GM23338 (cell line): ENCODE data around the gene C2. TPM values are rescaled to one million over a fixed set of nuclear protein-coding genes. Genes with fewer than 3 reads are reported as not detected.

Source experiments
- ATAC-seq: fragments of 200-7000 bp; cut with Tn5 transposase; 3 replicates; pipeline ENCODE4 v1.9.1; 2020
- DNase-seq: peaks from one replicate; pipeline ENCODE4 v3.0.0-alpha.2; 2015; ENCODE audit warnings: low spot score
- H2AFZ ChIP-seq: fragments of 200-600 bp; sonication (generic); 2 replicates; pipeline ENCODE4 v1.8.0; 2016; ENCODE audit warnings: antibody characterized with exemption, mild to moderate bottlenecking, moderate library complexity
- H3F3A ChIP-seq: fragments of 200-600 bp; sonication (generic); replicated peaks from 2 replicates; pipeline ENCODE4 v1.8.0; 2017; ENCODE audit warnings: antibody characterized with exemption, mixed run types, low read depth
- H3K27ac ChIP-seq: fragments of 200-600 bp; sonication (generic); 2 replicates; pipeline ENCODE4 v1.6.1; 2016; ENCODE audit warnings: low read depth
- H3K27me3 ChIP-seq: fragments of 200-600 bp; sonication (generic); 2 replicates; pipeline ENCODE4 v1.8.0; 2016; ENCODE audit warnings: mild to moderate bottlenecking, mixed run types, moderate library complexity; ENCODE audit not compliant: insufficient read depth
- H3K36me3 ChIP-seq: fragments of 200-600 bp; sonication (generic); 2 replicates; pipeline ENCODE4 v1.8.0; 2016; ENCODE audit warnings: mild to moderate bottlenecking; ENCODE audit not compliant: insufficient read depth
- H3K4me1 ChIP-seq: fragments of 200-600 bp; sonication (generic); 2 replicates; pipeline ENCODE4 v1.8.0; 2016; ENCODE audit warnings: mild to moderate bottlenecking, moderate library complexity; ENCODE audit not compliant: insufficient read depth
- H3K4me2 ChIP-seq: fragments of 200-600 bp; sonication (generic); 2 replicates; pipeline ENCODE4 v1.7.1; 2017; ENCODE audit warnings: mixed run types
- H3K4me3 ChIP-seq: fragments of 200-600 bp; sonication (generic); 2 replicates; pipeline ENCODE4 v1.6.1; 2016; ENCODE audit warnings: mixed run types
- H3K79me2 ChIP-seq: fragments of 200-600 bp; sonication (generic); replicated peaks from 2 replicates; pipeline ENCODE4 v1.8.0; 2017; ENCODE audit warnings: mild to moderate bottlenecking; ENCODE audit not compliant: insufficient read depth
- H3K9me2 ChIP-seq: fragments of 200-600 bp; sonication (generic); 2 replicates; pipeline ENCODE4 v1.8.0; 2017; ENCODE audit not compliant: insufficient read depth
- H4K20me1 ChIP-seq: fragments of 200-600 bp; sonication (generic); replicated peaks from 2 replicates; pipeline ENCODE4 v1.8.0; 2017; ENCODE audit warnings: mild to moderate bottlenecking; ENCODE audit not compliant: insufficient read depth
- H3K27ac Mint-ChIP-seq: 2 replicates; pipeline ENCODE4 v1.8.0; 2020; ENCODE audit warnings: inconsistent platforms, mild to moderate bottlenecking, moderate library complexity, mixed read lengths
- H3K27me3 Mint-ChIP-seq: 3 replicates; pipeline ENCODE4 v1.8.0; 2022; ENCODE audit warnings: low read depth, mild to moderate bottlenecking, moderate library complexity, mixed read lengths, inconsistent platforms; ENCODE audit not compliant: insufficient read depth, poor library complexity
- H3K36me3 Mint-ChIP-seq: 3 replicates; pipeline ENCODE4 v1.8.0; 2021; ENCODE audit warnings: low read depth, mild to moderate bottlenecking, inconsistent platforms, moderate library complexity, mixed read lengths
- H3K4me1 Mint-ChIP-seq: 3 replicates; pipeline ENCODE4 v1.8.0; 2020; ENCODE audit warnings: mild to moderate bottlenecking, inconsistent platforms, mixed read lengths
- H3K4me3 Mint-ChIP-seq: 3 replicates; pipeline ENCODE4 v1.8.0; 2021; ENCODE audit warnings: moderate library complexity, mild to moderate bottlenecking, inconsistent platforms, mixed read lengths
- H3K9me3 Mint-ChIP-seq: 3 replicates; pipeline ENCODE4 v1.8.0; 2020; ENCODE audit warnings: moderate library complexity, mild to moderate bottlenecking, inconsistent platforms, mixed read lengths
- CREB1 ChIP-seq: fragments of 250-450 bp; sonication (Bioruptor Pico); IDR thresholded peaks from 2 replicates; pipeline ENCODE4 v1.5.0; 2020; ENCODE audit warnings: low read depth, mild to moderate bottlenecking, moderate library complexity
- EZH2 ChIP-seq: fragments of 200-600 bp; sonication (generic); IDR thresholded peaks from one replicate; pipeline ENCODE4 v1.8.0; 2017; ENCODE audit warnings: antibody characterized with exemption, mild to moderate bottlenecking, low read depth; ENCODE audit not compliant: unreplicated experiment
- EZH2phosphoT487 ChIP-seq: fragments of 200-600 bp; sonication (generic); IDR thresholded peaks from one replicate; pipeline ENCODE4 v1.8.1; 2018; ENCODE audit warnings: antibody characterized with exemption; ENCODE audit not compliant: unreplicated experiment
- JUNB ChIP-seq: IDR thresholded peaks from one replicate; pipeline ENCODE4 v1.6.1; 2016; ENCODE audit warnings: antibody characterized with exemption; ENCODE audit not compliant: unreplicated experiment
- NANOG ChIP-seq: IDR thresholded peaks from 2 replicates; pipeline ENCODE4 v1.6.1; 2016; ENCODE audit warnings: antibody characterized with exemption, borderline replicate concordance
- POLR2AphosphoS5 ChIP-seq: IDR thresholded peaks from 2 replicates; pipeline ENCODE4 v1.6.1; 2016; ENCODE audit warnings: antibody characterized with exemption, low read depth
- STAT1 ChIP-seq: IDR thresholded peaks from one replicate; pipeline ENCODE4 v1.6.1; 2016; ENCODE audit warnings: antibody characterized with exemption; ENCODE audit not compliant: unreplicated experiment
- ZNF114 ChIP-seq: fragments of 250-450 bp; sonication (Bioruptor Pico); IDR thresholded peaks from 2 replicates; pipeline ENCODE4 v1.5.0; 2020; ENCODE audit warnings: mild to moderate bottlenecking, moderate library complexity
- ZNF331 ChIP-seq: fragments of 250-450 bp; sonication (Bioruptor Pico); IDR thresholded peaks from 2 replicates; pipeline ENCODE4 v1.5.0; 2020; ENCODE audit warnings: low read depth, mild to moderate bottlenecking, moderate library complexity
- polyA plus RNA-seq: library from polyadenylated mRNA; unstranded; fragments of >200 nt; fragmentation: Nextera tagmentation; extraction: Ambion mirVana; gene quantifications from 2 replicates; pipeline ENCODE4 v1.2.1, GENCODE V29; 2016
- total RNA-seq: library from RNA; depleted of rRNA; stranded (reverse); fragments of >200 nt; shearing (Covaris generic); gene quantifications from 2 replicates; pipeline ENCODE4 v1.2.3, GENCODE V29; 2014
- TF ChIP-seq, protein P1 (sequence below): fragments of 250-450 bp; sonication (Bioruptor Pico); IDR thresholded peaks from 2 replicates; pipeline ENCODE4 v1.5.0; 2020; ENCODE audit warnings: mild to moderate bottlenecking, moderate library complexity
- TF ChIP-seq, protein P2 (sequence below): IDR thresholded peaks from 2 replicates; pipeline ENCODE4 v1.6.1; 2016; ENCODE audit warnings: antibody characterized with exemption
- TF ChIP-seq, protein P3 (sequence below): IDR thresholded peaks from one replicate; pipeline ENCODE4 v1.6.1; 2018; ENCODE audit warnings: antibody characterized with exemption; ENCODE audit not compliant: unreplicated experiment
- TF ChIP-seq, protein P4 (sequence below), 2 experiments: fragments of 200-600 bp in 1 of 2; sonication (generic) in 1 of 2; conservative IDR thresholded peaks; 2 replicates each; pipeline versions ENCODE4 v1.5.1 to v1.6.1; 2016 to 2017; ENCODE audit warnings: antibody characterized with exemption in 2 of 2, low read depth in 2 of 2, mild to moderate bottlenecking in 2 of 2, moderate library complexity in 1 of 2

C2 gene
- total and polyA plus RNA-seq, 2 experiments from 2014 or later = 0.16 to 1.7 TPM

DNA sequence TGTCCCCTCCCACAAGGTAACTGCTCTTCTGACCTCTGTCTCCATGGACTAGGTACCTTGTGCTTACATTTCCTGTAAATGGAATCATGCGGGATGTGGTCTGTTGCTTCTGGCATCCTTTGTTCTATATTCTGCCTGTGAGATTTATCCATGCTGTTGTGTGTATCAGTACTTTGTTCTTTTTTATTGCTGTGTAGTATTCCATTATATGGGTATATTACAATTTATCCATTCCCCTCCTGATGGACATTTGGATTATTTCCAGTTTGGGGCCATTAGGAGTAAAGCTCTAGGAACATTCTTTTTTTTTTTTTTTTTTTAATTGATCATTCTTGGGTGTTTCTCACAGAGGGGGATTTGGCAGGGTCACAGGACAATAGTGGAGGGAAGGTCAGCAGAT, 3.4 kb downstream of the C2 start:
- Histone ChIP-seq H3K79me2 (no peaks in the 10 kb centered on the region), H3K4me3 (no peak overlapping the region), H3K27me3 (no peaks in the 10 kb centered on the region), H4K20me1 (no peaks in the 10 kb centered on the region), H3K4me2 (no peak overlapping the region), H3F3A (no peaks in the 10 kb centered on the region), H3K27ac (no peak overlapping the region), H2AFZ (no peak overlapping the region), H3K4me1 (no peaks in the 10 kb centered on the region), H3K9me2 (peaks cover 4% of the 10 kb centered on the region; the same call in 1 of the 2 replicates), H3K36me3 (no peaks in the 10 kb centered on the region)
- DNase-seq (no peak), ATAC-seq (no peak)
- H3K36me3 Mint-ChIP-seq = no peaks in the 10 kb centered on the region
- H3K27me3 Mint-ChIP-seq = peaks cover 12% of the 10 kb centered on the region
- TF ChIP-seq ZNF114 (CRISPR knock-in tag) (no peak), JUNB (no peak), ZNF331 (no peak), EZH2phosphoT487 (no peak), STAT1 (no peak), CREB1 (CRISPR knock-in tag) (no peak), NANOG (no peak), EZH2 (no peak), POLR2AphosphoS5 (no peak)
- TF ChIP-seq, protein P1, sequence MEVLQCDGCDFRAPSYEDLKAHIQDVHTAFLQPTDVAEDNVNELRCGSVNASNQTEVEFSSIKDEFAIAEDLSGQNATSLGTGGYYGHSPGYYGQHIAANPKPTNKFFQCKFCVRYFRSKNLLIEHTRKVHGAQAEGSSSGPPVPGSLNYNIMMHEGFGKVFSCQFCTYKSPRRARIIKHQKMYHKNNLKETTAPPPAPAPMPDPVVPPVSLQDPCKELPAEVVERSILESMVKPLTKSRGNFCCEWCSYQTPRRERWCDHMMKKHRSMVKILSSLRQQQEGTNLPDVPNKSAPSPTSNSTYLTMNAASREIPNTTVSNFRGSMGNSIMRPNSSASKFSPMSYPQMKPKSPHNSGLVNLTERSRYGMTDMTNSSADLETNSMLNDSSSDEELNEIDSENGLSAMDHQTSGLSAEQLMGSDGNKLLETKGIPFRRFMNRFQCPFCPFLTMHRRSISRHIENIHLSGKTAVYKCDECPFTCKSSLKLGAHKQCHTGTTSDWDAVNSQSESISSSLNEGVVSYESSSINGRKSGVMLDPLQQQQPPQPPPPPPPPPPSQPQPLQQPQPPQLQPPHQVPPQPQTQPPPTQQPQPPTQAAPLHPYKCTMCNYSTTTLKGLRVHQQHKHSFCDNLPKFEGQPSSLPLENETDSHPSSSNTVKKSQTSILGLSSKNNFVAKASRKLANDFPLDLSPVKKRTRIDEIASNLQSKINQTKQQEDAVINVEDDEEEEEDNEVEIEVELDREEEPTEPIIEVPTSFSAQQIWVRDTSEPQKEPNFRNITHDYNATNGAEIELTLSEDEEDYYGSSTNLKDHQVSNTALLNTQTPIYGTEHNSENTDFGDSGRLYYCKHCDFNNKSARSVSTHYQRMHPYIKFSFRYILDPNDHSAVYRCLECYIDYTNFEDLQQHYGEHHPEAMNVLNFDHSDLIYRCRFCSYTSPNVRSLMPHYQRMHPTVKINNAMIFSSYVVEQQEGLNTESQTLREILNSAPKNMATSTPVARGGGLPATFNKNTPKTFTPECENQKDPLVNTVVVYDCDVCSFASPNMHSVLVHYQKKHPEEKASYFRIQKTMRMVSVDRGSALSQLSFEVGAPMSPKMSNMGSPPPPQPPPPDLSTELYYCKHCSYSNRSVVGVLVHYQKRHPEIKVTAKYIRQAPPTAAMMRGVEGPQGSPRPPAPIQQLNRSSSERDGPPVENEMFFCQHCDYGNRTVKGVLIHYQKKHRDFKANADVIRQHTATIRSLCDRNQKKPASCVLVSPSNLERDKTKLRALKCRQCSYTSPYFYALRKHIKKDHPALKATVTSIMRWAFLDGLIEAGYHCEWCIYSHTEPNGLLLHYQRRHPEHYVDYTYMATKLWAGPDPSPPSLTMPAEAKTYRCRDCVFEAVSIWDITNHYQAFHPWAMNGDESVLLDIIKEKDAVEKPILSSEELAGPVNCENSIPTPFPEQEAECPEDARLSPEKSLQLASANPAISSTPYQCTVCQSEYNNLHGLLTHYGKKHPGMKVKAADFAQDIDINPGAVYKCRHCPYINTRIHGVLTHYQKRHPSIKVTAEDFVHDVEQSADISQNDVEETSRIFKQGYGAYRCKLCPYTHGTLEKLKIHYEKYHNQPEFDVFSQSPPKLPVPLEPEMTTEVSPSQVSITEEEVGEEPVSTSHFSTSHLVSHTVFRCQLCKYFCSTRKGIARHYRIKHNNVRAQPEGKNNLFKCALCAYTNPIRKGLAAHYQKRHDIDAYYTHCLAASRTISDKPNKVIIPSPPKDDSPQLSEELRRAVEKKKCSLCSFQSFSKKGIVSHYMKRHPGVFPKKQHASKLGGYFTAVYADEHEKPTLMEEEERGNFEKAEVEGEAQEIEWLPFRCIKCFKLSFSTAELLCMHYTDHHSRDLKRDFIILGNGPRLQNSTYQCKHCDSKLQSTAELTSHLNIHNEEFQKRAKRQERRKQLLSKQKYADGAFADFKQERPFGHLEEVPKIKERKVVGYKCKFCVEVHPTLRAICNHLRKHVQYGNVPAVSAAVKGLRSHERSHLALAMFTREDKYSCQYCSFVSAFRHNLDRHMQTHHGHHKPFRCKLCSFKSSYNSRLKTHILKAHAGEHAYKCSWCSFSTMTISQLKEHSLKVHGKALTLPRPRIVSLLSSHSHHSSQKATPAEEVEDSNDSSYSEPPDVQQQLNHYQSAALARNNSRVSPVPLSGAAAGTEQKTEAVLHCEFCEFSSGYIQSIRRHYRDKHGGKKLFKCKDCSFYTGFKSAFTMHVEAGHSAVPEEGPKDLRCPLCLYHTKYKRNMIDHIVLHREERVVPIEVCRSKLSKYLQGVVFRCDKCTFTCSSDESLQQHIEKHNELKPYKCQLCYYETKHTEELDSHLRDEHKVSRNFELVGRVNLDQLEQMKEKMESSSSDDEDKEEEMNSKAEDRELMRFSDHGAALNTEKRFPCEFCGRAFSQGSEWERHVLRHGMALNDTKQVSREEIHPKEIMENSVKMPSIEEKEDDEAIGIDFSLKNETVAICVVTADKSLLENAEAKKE (CRISPR knock-in tag) = no peak
- TF ChIP-seq, protein P2, sequence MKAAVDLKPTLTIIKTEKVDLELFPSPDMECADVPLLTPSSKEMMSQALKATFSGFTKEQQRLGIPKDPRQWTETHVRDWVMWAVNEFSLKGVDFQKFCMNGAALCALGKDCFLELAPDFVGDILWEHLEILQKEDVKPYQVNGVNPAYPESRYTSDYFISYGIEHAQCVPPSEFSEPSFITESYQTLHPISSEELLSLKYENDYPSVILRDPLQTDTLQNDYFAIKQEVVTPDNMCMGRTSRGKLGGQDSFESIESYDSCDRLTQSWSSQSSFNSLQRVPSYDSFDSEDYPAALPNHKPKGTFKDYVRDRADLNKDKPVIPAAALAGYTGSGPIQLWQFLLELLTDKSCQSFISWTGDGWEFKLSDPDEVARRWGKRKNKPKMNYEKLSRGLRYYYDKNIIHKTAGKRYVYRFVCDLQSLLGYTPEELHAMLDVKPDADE = no peak
- TF ChIP-seq, protein P3, sequence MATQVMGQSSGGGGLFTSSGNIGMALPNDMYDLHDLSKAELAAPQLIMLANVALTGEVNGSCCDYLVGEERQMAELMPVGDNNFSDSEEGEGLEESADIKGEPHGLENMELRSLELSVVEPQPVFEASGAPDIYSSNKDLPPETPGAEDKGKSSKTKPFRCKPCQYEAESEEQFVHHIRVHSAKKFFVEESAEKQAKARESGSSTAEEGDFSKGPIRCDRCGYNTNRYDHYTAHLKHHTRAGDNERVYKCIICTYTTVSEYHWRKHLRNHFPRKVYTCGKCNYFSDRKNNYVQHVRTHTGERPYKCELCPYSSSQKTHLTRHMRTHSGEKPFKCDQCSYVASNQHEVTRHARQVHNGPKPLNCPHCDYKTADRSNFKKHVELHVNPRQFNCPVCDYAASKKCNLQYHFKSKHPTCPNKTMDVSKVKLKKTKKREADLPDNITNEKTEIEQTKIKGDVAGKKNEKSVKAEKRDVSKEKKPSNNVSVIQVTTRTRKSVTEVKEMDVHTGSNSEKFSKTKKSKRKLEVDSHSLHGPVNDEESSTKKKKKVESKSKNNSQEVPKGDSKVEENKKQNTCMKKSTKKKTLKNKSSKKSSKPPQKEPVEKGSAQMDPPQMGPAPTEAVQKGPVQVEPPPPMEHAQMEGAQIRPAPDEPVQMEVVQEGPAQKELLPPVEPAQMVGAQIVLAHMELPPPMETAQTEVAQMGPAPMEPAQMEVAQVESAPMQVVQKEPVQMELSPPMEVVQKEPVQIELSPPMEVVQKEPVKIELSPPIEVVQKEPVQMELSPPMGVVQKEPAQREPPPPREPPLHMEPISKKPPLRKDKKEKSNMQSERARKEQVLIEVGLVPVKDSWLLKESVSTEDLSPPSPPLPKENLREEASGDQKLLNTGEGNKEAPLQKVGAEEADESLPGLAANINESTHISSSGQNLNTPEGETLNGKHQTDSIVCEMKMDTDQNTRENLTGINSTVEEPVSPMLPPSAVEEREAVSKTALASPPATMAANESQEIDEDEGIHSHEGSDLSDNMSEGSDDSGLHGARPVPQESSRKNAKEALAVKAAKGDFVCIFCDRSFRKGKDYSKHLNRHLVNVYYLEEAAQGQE = no peak
- TF ChIP-seq, protein P4, sequence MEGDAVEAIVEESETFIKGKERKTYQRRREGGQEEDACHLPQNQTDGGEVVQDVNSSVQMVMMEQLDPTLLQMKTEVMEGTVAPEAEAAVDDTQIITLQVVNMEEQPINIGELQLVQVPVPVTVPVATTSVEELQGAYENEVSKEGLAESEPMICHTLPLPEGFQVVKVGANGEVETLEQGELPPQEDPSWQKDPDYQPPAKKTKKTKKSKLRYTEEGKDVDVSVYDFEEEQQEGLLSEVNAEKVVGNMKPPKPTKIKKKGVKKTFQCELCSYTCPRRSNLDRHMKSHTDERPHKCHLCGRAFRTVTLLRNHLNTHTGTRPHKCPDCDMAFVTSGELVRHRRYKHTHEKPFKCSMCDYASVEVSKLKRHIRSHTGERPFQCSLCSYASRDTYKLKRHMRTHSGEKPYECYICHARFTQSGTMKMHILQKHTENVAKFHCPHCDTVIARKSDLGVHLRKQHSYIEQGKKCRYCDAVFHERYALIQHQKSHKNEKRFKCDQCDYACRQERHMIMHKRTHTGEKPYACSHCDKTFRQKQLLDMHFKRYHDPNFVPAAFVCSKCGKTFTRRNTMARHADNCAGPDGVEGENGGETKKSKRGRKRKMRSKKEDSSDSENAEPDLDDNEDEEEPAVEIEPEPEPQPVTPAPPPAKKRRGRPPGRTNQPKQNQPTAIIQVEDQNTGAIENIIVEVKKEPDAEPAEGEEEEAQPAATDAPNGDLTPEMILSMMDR (conservative IDR thresholded peaks at IDR 0.05; ENCODE audit: low read depth in 2 of 2) = no peak
- no peak overlapping the region for H3K4me3 Mint-ChIP-seq
- H3K9me3 Mint-ChIP-seq = peaks cover 11% of the 10 kb centered on the region; the same call in 2 of the 3 replicates
- peaks cover 3% of the 10 kb centered on the region; the same call in 1 of the 3 replicates for H3K4me1 Mint-ChIP-seq
- no peak overlapping the region for H3K27ac Mint-ChIP-seq
